Activated CD8-positive, alpha-beta memory T cell treated with anti-CD3 and anti-CD28 coated beads for 24 hours (primary cell): ENCODE results near the gene MT1F.
"Not testable (repeated sequence)": the region's sequence is repeated elsewhere in the genome, so short reads cannot be mapped to it uniquely, and the experiment has no call there.

ENCODE experiments used
- DNase-seq: peaks from one replicate; pipeline ENCODE4 v3.0.0-alpha.2; 2020

MT1F gene

GRCh38 chr16:56673921-56674320 is 16.2 kb downstream of the MT1F start:
- DNase-seq: no peak

GRCh38 chr16:56674570-56674969 is 16.8 kb downstream of the MT1F start:
- DNase-seq: not testable (repeated sequence)

GRCh38 chr16:56675685-56676210 is 18.0 kb downstream of the MT1F start:
- peak; percentile 83 for DNase-seq

- DNase-seq: no peak
These were observed 19.7 kb downstream of the MT1F start for GRCh38 chr16:56677474-56677873.

GRCh38 chr16:56679078-56679730 is 21.4 kb downstream of the MT1F start:
- DNase-seq: no peak

- no peak for DNase-seq
These were observed 22.1 kb downstream of the MT1F start for GRCh38 chr16:56679818-56680217.

- DNase-seq: peak; percentile 95
These were observed 24.4 kb downstream of the MT1F start, which contains the start of gene MT1X for GRCh38 chr16:56681939-56682702. MT1X (plus strand) TSS chr16:56682470; CDS start chr16:56682541, 71 bp downstream.

- DNase-seq: peak; percentile 65
These were observed 25.1 kb downstream of the MT1F start for GRCh38 chr16:56682703-56683397.

GRCh38 chr16:56683424-56684172 is 25.8 kb downstream of the MT1F start:
- DNase-seq: no peak

GRCh38 chr16:56684256-56684925 is 26.6 kb downstream of the MT1F start:
- no peak for DNase-seq

GRCh38 chr16:56684926-56685590 is 27.3 kb downstream of the MT1F start:
- DNase-seq: no peak

- DNase-seq: no peak
These were observed 29.0 kb downstream of the MT1F start for GRCh38 chr16:56686758-56687157.

GRCh38 chr16:56688762-56689161 is 31.0 kb downstream of the MT1F start:
- DNase-seq: no peak

GRCh38 chr16:56689171-56689570 is 31.4 kb downstream of the MT1F start:
- no peak for DNase-seq

GRCh38 chr16:56690420-56691122 is 32.8 kb downstream of the MT1F start:
- DNase-seq: no peak

GRCh38 chr16:56691885-56692284 is 34.1 kb downstream of the MT1F start:
- DNase-seq: no peak

- no peak for DNase-seq
These were observed 37.5 kb downstream of the MT1F start for GRCh38 chr16:56695246-56695645.

GRCh38 chr16:56697456-56698155 is 39.8 kb downstream of the MT1F start:
- DNase-seq: peak; percentile 24

- DNase-seq: no peak
These were observed 42.4 kb downstream of the MT1F start for GRCh38 chr16:56700195-56700594.

- no peak for DNase-seq
These were observed 42.9 kb downstream of the MT1F start for GRCh38 chr16:56700631-56701030.
